ENCODE data around the gene LOXHD1.

GRCh38 chr18:46428368-46428767, 228.7 kb downstream of the LOXHD1 start:
- no peak for TF ChIP-seq CTCF (IDR thresholded peaks at IDR 0.05 in 4 of 5, conservative IDR thresholded peaks at IDR 0.05 in 1 of 5)
- TF ChIP-seq POLR2A (IDR thresholded peaks at IDR 0.05): no peak

Measured in gastrocnemius medialis (tissue), 4 donors.